NOMO-1 (cell line): ENCODE results near the gene FARS2.

ENCODE experiments used
- DNase-seq, 2 experiments: peaks; one replicate each; lab custom pipeline; 2025; ENCODE audit not compliant: unreplicated experiment in 2 of 2; lab: John Stamatoyannopoulos, UW

The FARS2 gene

GRCh38 chr6:5412663-5413062 lies 151.3 kb downstream of the FARS2 start:
- no peak for DNase-seq

GRCh38 chr6:5416250-5416649 lies 154.9 kb downstream of the FARS2 start:
- no peak for DNase-seq

GRCh38 chr6:5422321-5422915 lies 161.1 kb downstream of the FARS2 start:
- DNase-seq: no peak

- DNase-seq: no peak
These were observed 161.9 kb downstream of the FARS2 start for GRCh38 chr6:5423251-5423650.

GRCh38 chr6:5424726-5425125 lies 163.4 kb downstream of the FARS2 start:
- DNase-seq: no peak

GRCh38 chr6:5425267-5425666 lies 164.0 kb downstream of the FARS2 start:
- DNase-seq: no peak

GRCh38 chr6:5425797-5426196 lies 164.5 kb downstream of the FARS2 start:
- no peak for DNase-seq

- DNase-seq: no peak
These were observed 166.3 kb downstream of the FARS2 start for GRCh38 chr6:5427586-5427985.

- DNase-seq: no peak
These were observed 172.0 kb downstream of the FARS2 start for GRCh38 chr6:5433324-5433723.

GRCh38 chr6:5435449-5435848 lies 174.1 kb downstream of the FARS2 start:
- no peak for DNase-seq

GRCh38 chr6:5438922-5439584 lies 177.7 kb downstream of the FARS2 start:
- no peak for DNase-seq

- no peak for DNase-seq
These were observed 178.4 kb downstream of the FARS2 start for GRCh38 chr6:5439749-5440148.

- DNase-seq: no peak
These were observed 181.0 kb downstream of the FARS2 start for GRCh38 chr6:5442319-5442718.

GRCh38 chr6:5442916-5443315 lies 181.6 kb downstream of the FARS2 start:
- DNase-seq: no peak

- no peak for DNase-seq
These were observed 182.2 kb downstream of the FARS2 start for GRCh38 chr6:5443491-5443890.

GRCh38 chr6:5446362-5447075 lies 185.2 kb downstream of the FARS2 start:
- no peak for DNase-seq

GRCh38 chr6:5447921-5448320 lies 186.6 kb downstream of the FARS2 start:
- DNase-seq: no peak

- DNase-seq: no peak
These were observed 188.8 kb downstream of the FARS2 start for GRCh38 chr6:5450073-5450472.

GRCh38 chr6:5453546-5453945 lies 192.2 kb downstream of the FARS2 start:
- no peak for DNase-seq

GRCh38 chr6:5455142-5455541 lies 193.8 kb downstream of the FARS2 start:
- no peak for DNase-seq

GRCh38 chr6:5457041-5457440 lies 195.7 kb downstream of the FARS2 start:
- DNase-seq: no peak
